NCI-H2029 treated with DMSO at 0.1 percent for 48 hours (cell line): ENCODE data around the gene GMPPA.

Experiments used
- DNase-seq: peaks from one replicate; lab custom pipeline; 2025; lab: John Stamatoyannopoulos, UW

The GMPPA gene

GRCh38 chr2:219468410-219469185 is 30.1 kb upstream of the GMPPA start:
- no peak for DNase-seq

GRCh38 chr2:219469186-219469724 is 29.4 kb upstream of the GMPPA start:
- no peak for DNase-seq

GRCh38 chr2:219470429-219470828 is 28.3 kb upstream of the GMPPA start:
- no peak for DNase-seq

GRCh38 chr2:219471476-219472371 is 27.0 kb upstream of the GMPPA start:
- DNase-seq = no peak

GRCh38 chr2:219472629-219473187 is 26.0 kb upstream of the GMPPA start:
- no peak for DNase-seq

GRCh38 chr2:219473511-219473910 is 25.2 kb upstream of the GMPPA start:
- DNase-seq = no peak

- no peak for DNase-seq
Observed at GRCh38 chr2:219474285-219475060, 24.2 kb upstream of the GMPPA start.

GRCh38 chr2:219475278-219475677 is 23.4 kb upstream of the GMPPA start:
- DNase-seq = no peak

- DNase-seq = no peak
Observed at GRCh38 chr2:219475697-219476651, 22.7 kb upstream of the GMPPA start.

GRCh38 chr2:219476652-219477151 is 22.0 kb upstream of the GMPPA start:
- no peak for DNase-seq

- DNase-seq = no peak
Observed at GRCh38 chr2:219477179-219477578, 21.5 kb upstream of the GMPPA start.

- no peak for DNase-seq
Observed at GRCh38 chr2:219477815-219478214, 20.9 kb upstream of the GMPPA start.

GRCh38 chr2:219478916-219479315 is 19.8 kb upstream of the GMPPA start:
- DNase-seq = no peak

- no peak for DNase-seq
Observed at GRCh38 chr2:219480004-219480403, 18.7 kb upstream of the GMPPA start.

GRCh38 chr2:219482674-219483405 is 15.9 kb upstream of the GMPPA start:
- no peak for DNase-seq

GRCh38 chr2:219483451-219484342 is 15.0 kb upstream of the GMPPA start:
- no peak for DNase-seq

GRCh38 chr2:219484343-219485200 is 14.1 kb upstream of the GMPPA start:
- DNase-seq = no peak

GRCh38 chr2:219485201-219485580 is 13.5 kb upstream of the GMPPA start:
- DNase-seq = no peak
